Activated CD8-positive, alpha-beta T cell treated with anti-CD3 and anti-CD28 coated beads for 36 hours (primary cell): Measurements from ENCODE around the gene KIAA2012. TPM values are rescaled to one million over a fixed set of nuclear protein-coding genes. Genes with fewer than 3 reads are reported as not detected.
"Not testable (repeated sequence)": the region's sequence is repeated elsewhere in the genome, so short reads cannot be mapped to it uniquely, and the experiment has no call there.

Experiments
- ATAC-seq: fragments of 200-7000 bp; cut with Tn5 transposase; one replicate; pipeline ENCODE4 v1.10.0; 2021; ENCODE audit warnings: mild to moderate bottlenecking, moderate library complexity
- CTCF ChIA-PET: fragments of 350-600 bp; sonication (Branson Sonifier 250); formaldehyde crosslinking; loops from one replicate; lab custom pipeline; 2021; ENCODE audit warnings: antibody characterized with exemption; lab: Charles Lee
- POLR2A ChIA-PET: fragments of 350-600 bp; sonication (Branson Sonifier 250); formaldehyde crosslinking; loops from one replicate; lab custom pipeline; 2021; ENCODE audit warnings: antibody characterized with exemption; lab: Charles Lee
- DNase-seq: peaks from one replicate; pipeline ENCODE4 v3.0.0-alpha.2; 2020
- H3K27ac Mint-ChIP-seq: one replicate; pipeline ENCODE4 v1.8.0; 2021; ENCODE audit warnings: mild to moderate bottlenecking, mixed read lengths
- H3K27me3 Mint-ChIP-seq: one replicate; pipeline ENCODE4 v1.8.0; 2021; ENCODE audit warnings: mixed read lengths
- H3K36me3 Mint-ChIP-seq: one replicate; pipeline ENCODE4 v1.8.0; 2021; ENCODE audit warnings: low read depth, mixed read lengths
- H3K4me1 Mint-ChIP-seq: one replicate; pipeline ENCODE4 v1.8.0; 2021; ENCODE audit warnings: low read depth, mixed read lengths
- H3K4me3 Mint-ChIP-seq: one replicate; pipeline ENCODE4 v1.8.0; 2021; ENCODE audit warnings: mild to moderate bottlenecking, moderate library complexity, mixed read lengths
- H3K9me3 Mint-ChIP-seq: one replicate; pipeline ENCODE4 v1.8.0; 2021; ENCODE audit warnings: mixed read lengths
- intact Hi-C: fragments of 100-400 bp; cut with micrococcal nuclease; formaldehyde crosslinking; loops from one replicate; pipeline ENCODE4 v1.10.0; 2022
- total RNA-seq, 2 experiments: library from RNA; stranded (reverse); gene quantifications; one replicate each; pipeline ENCODE4 v1.2.3, GENCODE V29; 2021
- TF ChIP-seq, protein P1 (sequence below): fragments of 200-600 bp; IDR thresholded peaks from one replicate; pipeline ENCODE4 v1.8.0; 2022; ENCODE audit warnings: antibody characterized with exemption, mild to moderate bottlenecking

KIAA2012 gene
- total RNA-seq, 2 experiments from 2014 or later = not detected

GRCh38 chr2:202238234-202239197, 165.5 kb downstream of the KIAA2012 start, which contains the start of gene SUMO1:
SUMO1 (minus strand) TSS chr2:202238597; CDS start chr2:202238451, 146 bp downstream.
- DNase-seq (peak; percentile 96), ATAC-seq (peak; percentile 96)
- ChIA-PET POLR2A (interaction anchor here (0.9 to 3.2 kb wide), 4 partner anchors 27 to 39 kb away, joined by 3 to 50 read pairs (median 4); partner anchors contain the start of gene NOP58), CTCF (no interaction called here)
- Mint-ChIP-seq H3K27me3 (no peaks in the 10 kb centered on the region), H3K9me3 (no peaks in the 10 kb centered on the region), H3K4me3 (peak within 1 kb of the TSS; percentile 98), H3K4me1 (peaks cover 23% of the 10 kb centered on the region), H3K36me3 (no peaks in the 10 kb centered on the region), H3K27ac (peak within 1 kb of the TSS; percentile 99)
- TF ChIP-seq, protein P1, sequence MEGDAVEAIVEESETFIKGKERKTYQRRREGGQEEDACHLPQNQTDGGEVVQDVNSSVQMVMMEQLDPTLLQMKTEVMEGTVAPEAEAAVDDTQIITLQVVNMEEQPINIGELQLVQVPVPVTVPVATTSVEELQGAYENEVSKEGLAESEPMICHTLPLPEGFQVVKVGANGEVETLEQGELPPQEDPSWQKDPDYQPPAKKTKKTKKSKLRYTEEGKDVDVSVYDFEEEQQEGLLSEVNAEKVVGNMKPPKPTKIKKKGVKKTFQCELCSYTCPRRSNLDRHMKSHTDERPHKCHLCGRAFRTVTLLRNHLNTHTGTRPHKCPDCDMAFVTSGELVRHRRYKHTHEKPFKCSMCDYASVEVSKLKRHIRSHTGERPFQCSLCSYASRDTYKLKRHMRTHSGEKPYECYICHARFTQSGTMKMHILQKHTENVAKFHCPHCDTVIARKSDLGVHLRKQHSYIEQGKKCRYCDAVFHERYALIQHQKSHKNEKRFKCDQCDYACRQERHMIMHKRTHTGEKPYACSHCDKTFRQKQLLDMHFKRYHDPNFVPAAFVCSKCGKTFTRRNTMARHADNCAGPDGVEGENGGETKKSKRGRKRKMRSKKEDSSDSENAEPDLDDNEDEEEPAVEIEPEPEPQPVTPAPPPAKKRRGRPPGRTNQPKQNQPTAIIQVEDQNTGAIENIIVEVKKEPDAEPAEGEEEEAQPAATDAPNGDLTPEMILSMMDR = no peak
- intact Hi-C loops = no loop called here

- H3K9me3 Mint-ChIP-seq, CTCF ChIA-PET, DNase-seq, H3K4me3 Mint-ChIP-seq, POLR2A ChIA-PET, H3K4me1 Mint-ChIP-seq, H3K36me3 Mint-ChIP-seq, intact Hi-C loops, H3K27me3 Mint-ChIP-seq, H3K27ac Mint-ChIP-seq, ATAC-seq: not testable (repeated sequence)
Observed at GRCh38 chr2:202247710-202248109, 174.7 kb downstream of the KIAA2012 start.

DNA sequence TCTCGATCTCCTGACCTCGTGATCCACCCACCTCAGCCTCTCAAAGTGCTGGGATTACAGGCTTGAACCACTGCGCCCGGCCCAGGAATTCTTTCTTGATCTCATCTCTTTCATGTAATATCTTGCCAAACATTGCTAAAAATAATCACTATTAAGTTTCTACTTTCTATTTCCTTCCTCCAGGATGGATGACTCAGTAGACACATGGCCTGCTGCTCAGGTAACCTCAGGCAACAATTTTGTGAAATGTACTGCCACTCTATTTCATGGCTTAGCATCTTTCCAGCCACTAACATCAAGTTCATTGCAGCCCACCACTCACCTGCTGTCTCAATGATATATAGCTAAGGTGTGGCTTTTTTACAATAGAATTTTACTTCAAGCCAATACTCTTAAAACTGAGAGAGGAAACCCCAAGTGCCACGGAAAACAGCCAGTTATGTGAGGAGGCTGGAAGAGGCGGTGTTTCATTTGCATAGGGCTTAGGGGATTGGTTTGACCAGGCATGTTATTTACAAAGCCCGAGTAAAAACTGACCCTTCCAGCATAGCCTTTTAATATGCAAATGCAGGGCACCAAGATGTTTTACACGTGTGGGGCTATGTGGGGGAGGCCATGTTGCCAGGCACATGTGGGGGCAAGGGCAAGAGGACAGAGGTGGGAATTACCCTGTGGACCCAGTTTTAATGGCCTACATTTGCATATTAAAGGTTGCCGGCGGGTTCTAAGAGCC, 176.6 kb downstream of the KIAA2012 start:
- intact Hi-C loops = no loop called here
- Mint-ChIP-seq H3K4me3 (no peak overlapping the region), H3K4me1 (peaks cover 7% of the 10 kb centered on the region), H3K36me3 (no peaks in the 10 kb centered on the region), H3K27ac (peak overlapping the region; percentile 3), H3K9me3 (no peaks in the 10 kb centered on the region), H3K27me3 (no peaks in the 10 kb centered on the region)
- ATAC-seq (no peak), DNase-seq (no peak)
- TF ChIP-seq, protein P1 = no peak
- CTCF ChIA-PET = no interaction called here
- POLR2A ChIA-PET = interaction anchor here (0.6 to 1.9 kb wide), 2 partner anchors 12 to 39 kb away, joined by 3 to 5 read pairs; no protein-coding TSS in a partner anchor

DNA sequence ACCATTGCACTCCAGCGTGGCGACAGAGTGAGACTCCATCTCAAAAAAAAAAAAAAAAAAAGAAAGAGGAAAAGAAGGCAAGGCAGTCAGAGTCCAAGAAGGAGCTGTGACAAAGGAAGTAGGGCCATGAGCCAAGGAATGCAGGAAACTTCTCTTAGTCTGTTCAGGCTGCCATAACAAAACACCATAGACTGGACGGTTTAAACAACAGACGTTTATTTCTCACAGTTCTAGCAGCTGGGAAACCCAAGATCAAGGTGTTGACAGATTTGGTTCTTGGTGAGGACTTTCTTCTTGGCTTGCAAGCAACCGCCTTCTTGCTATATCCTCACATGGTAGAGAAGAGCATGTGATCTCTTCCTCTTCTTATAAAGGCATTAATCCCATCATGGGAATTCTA, 178.4 kb downstream of the KIAA2012 start:
- ChIA-PET POLR2A (interaction anchor here (0.6 to 1.2 kb wide), 2 partner anchors 13 to 39 kb away, joined by 5 read pairs; no protein-coding TSS in a partner anchor), CTCF (interaction anchor here (1.3 kb wide), 1 partner anchor 13 kb away, joined by 3 read pairs; no protein-coding TSS in a partner anchor)

More for the DNA sequence above, 178.4 kb downstream of the KIAA2012 start:
- DNase-seq = no peak
- peaks cover 7% of the 10 kb centered on the region for H3K4me1 Mint-ChIP-seq
- H3K9me3 Mint-ChIP-seq = no peaks in the 10 kb centered on the region
- intact Hi-C loops = no loop called here
- TF ChIP-seq, protein P1 = no peak
- no peaks in the 10 kb centered on the region for H3K36me3 Mint-ChIP-seq
- H3K27me3 Mint-ChIP-seq = no peaks in the 10 kb centered on the region
- H3K4me3 Mint-ChIP-seq = no peak overlapping the region
- ATAC-seq = no peak
- no peak overlapping the region for H3K27ac Mint-ChIP-seq

Other genes with a start within 250 kb of the KIAA2012 start
- under 1 TPM; 0.65 to 0.70 TPM for gene FZD7, start 39.4 kb upstream of the KIAA2012 start, total RNA-seq
- gene SUMO1, start 165.3 kb downstream of the KIAA2012 start, total RNA-seq = 100 to 1,000 TPM; 114 to 115 TPM
- 100 to 1,000 TPM; 161 to 170 TPM for gene NOP58, start 192.5 kb downstream of the KIAA2012 start, total RNA-seq